Endodermal cell (in vitro differentiated cells): Measurements from ENCODE around the gene NTN4. TPM values are rescaled to one million over a fixed set of nuclear protein-coding genes. Genes with fewer than 3 reads are reported as not detected.

ENCODE experiments used
- DNase-seq: peaks from one replicate; pipeline ENCODE4 v3.0.0-alpha.2; 2017
- H3K27ac ChIP-seq: 2 replicates; pipeline ENCODE4 v1.5.1; 2013; ENCODE audit warnings: mild to moderate bottlenecking, low read depth, low read length, moderate library complexity
- H3K27me3 ChIP-seq: 2 replicates; pipeline ENCODE4 v1.6.1; 2013; ENCODE audit warnings: mild to moderate bottlenecking, low read length, moderate library complexity; ENCODE audit not compliant: insufficient read depth, control insufficient read depth, poor library complexity, severe bottlenecking
- H3K36me3 ChIP-seq: 2 replicates; pipeline ENCODE4 v1.7.0; 2013; ENCODE audit warnings: mild to moderate bottlenecking, low read length, moderate library complexity; ENCODE audit not compliant: control insufficient read depth, insufficient read depth
- H3K4me1 ChIP-seq: one replicate; pipeline ENCODE4 v1.7.0; 2013; ENCODE audit warnings: low read length; ENCODE audit not compliant: control insufficient read depth, insufficient read depth
- H3K4me3 ChIP-seq: 2 replicates; pipeline ENCODE4 v1.5.1; 2013; ENCODE audit warnings: mild to moderate bottlenecking, low read length, moderate library complexity
- H3K9ac ChIP-seq: 2 replicates; pipeline ENCODE4 v1.6.1; 2013; ENCODE audit warnings: mild to moderate bottlenecking, low read length, moderate library complexity; ENCODE audit not compliant: poor library complexity, severe bottlenecking; ENCODE audit errors: extremely low read depth
- H3K9me3 ChIP-seq: 2 replicates; pipeline ENCODE4 v1.6.1; 2013; ENCODE audit warnings: mild to moderate bottlenecking, low read length, moderate library complexity; ENCODE audit not compliant: control insufficient read depth
- H3K27ac Mint-ChIP-seq: 2 replicates; pipeline ENCODE4 v1.8.0; 2020; ENCODE audit warnings: mixed read lengths
- H3K27me3 Mint-ChIP-seq: 2 replicates; pipeline ENCODE4 v1.8.0; 2021; ENCODE audit warnings: mild to moderate bottlenecking, mixed read lengths; ENCODE audit not compliant: insufficient read depth
- H3K36me3 Mint-ChIP-seq: 2 replicates; pipeline ENCODE4 v1.8.0; 2020; ENCODE audit warnings: low read depth, mixed read lengths
- H3K4me1 Mint-ChIP-seq: 2 replicates; pipeline ENCODE4 v1.8.0; 2020; ENCODE audit warnings: mixed read lengths
- H3K4me3 Mint-ChIP-seq: 2 replicates; pipeline ENCODE4 v1.8.0; 2020; ENCODE audit warnings: mild to moderate bottlenecking, moderate library complexity, mixed read lengths
- H3K9me3 Mint-ChIP-seq: 2 replicates; pipeline ENCODE4 v1.8.0; 2020; ENCODE audit warnings: mild to moderate bottlenecking, mixed read lengths
- WGBS, 2 experiments: methylation state at CpG; one replicate each; pipeline versions ENCODE4 v1.1.5 to v1.1.7; 2013; ENCODE audit warnings: missing lambda C conversion rate in 2 of 2, mixed read lengths in 1 of 2; ENCODE audit not compliant: insufficient coverage in 1 of 2, insufficient read length in 1 of 2; 5-methylcytosine and 5-hydroxymethylcytosine counted together
- total RNA-seq, 2 donors: library from RNA; stranded (reverse); fragmentation: NEBNext Ultra II Directional in 1 of 2; extraction: Animal tissue kit (Norgen Biotek cat#: 25700) in 1 of 2; gene quantifications; 2 replicates in 1 of 2; 3 replicates in 1 of 2; pipeline ENCODE4 v1.2.1, GENCODE V29; 2021
- TF ChIP-seq, protein P1 (sequence below): fragments of 200-600 bp; sonication (generic); conservative IDR thresholded peaks from 2 replicates; pipeline ENCODE4 v1.5.0; 2021; ENCODE audit warnings: antibody characterized with exemption, mild to moderate bottlenecking

NTN4 gene
- total RNA-seq, 2 donors from 2014 or later = 57.4 to 58.2 TPM

DNA sequence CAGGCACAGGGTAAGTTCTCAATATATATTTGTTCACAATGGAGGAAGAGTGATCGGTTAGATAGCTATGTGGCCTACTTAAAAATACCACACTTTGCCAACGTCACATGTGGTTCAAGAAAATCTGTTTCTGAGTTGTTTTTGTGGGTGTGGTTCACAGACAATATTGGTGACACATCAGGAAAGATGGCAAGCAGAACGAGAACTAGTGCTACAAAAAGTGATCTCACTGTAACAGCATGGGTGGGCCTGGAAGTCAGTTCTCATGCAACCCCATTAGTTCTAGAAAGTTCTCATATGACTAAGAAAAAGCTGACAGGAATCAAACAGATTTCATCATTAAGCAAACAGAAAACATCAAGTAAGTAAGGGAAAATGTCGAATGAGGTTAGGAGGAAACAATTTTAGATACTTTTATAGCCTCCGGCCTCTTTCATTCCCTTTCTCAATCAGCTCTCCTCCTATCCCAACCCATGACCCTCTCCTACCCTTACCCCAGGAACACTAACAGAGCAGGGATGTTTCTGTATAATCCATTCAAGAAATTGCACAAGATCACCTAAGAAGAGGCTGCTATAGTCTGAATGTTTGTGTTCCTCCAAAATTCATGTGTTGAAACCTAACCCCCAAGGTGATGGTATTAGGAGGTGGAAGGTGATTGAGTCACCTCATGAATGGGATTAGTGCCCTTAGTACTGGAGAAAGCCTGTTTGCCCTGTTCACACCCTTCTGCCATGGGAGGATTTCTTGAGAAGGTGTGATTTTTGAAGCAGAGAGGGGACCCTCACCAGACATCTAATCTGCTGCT lies 15.5 kb upstream of the NTN4 start:
- TF ChIP-seq, protein P1, sequence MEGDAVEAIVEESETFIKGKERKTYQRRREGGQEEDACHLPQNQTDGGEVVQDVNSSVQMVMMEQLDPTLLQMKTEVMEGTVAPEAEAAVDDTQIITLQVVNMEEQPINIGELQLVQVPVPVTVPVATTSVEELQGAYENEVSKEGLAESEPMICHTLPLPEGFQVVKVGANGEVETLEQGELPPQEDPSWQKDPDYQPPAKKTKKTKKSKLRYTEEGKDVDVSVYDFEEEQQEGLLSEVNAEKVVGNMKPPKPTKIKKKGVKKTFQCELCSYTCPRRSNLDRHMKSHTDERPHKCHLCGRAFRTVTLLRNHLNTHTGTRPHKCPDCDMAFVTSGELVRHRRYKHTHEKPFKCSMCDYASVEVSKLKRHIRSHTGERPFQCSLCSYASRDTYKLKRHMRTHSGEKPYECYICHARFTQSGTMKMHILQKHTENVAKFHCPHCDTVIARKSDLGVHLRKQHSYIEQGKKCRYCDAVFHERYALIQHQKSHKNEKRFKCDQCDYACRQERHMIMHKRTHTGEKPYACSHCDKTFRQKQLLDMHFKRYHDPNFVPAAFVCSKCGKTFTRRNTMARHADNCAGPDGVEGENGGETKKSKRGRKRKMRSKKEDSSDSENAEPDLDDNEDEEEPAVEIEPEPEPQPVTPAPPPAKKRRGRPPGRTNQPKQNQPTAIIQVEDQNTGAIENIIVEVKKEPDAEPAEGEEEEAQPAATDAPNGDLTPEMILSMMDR = no peak
- Histone ChIP-seq H3K9ac (no peak overlapping the region), H3K36me3 (no peaks in the 10 kb centered on the region), H3K4me3 (no peak overlapping the region), H3K9me3 (peaks cover 15% of the 10 kb centered on the region), H3K27ac (no peak overlapping the region), H3K4me1 (no peaks in the 10 kb centered on the region), H3K27me3 (no peaks in the 10 kb centered on the region)
- Mint-ChIP-seq H3K27me3 (peaks cover 2% of the 10 kb centered on the region), H3K36me3 (no peaks in the 10 kb centered on the region), H3K4me3 (no peak overlapping the region), H3K27ac (no peak overlapping the region), H3K9me3 (peaks cover 11% of the 10 kb centered on the region), H3K4me1 (peaks cover 6% of the 10 kb centered on the region)
- no peak for DNase-seq
- WGBS, 2 experiments = 91 to 92% methylated on average over 4 to 5 of the region's 5 CpGs

- peaks cover 7% of the 10 kb centered on the region for H3K9me3 Mint-ChIP-seq
- WGBS, 2 experiments = 65 to 67% methylated on average over 3 of the region's 3 CpGs
- H3K27ac Mint-ChIP-seq = no peak overlapping the region
- no peak for DNase-seq
- H3K4me3 Mint-ChIP-seq = no peak overlapping the region
- H3K4me1 Mint-ChIP-seq = peaks cover 6% of the 10 kb centered on the region
- H3K9ac ChIP-seq = no peak overlapping the region
- TF ChIP-seq, protein P1 = no peak
- H3K36me3 ChIP-seq = no peaks in the 10 kb centered on the region
- no peaks in the 10 kb centered on the region for H3K36me3 Mint-ChIP-seq
- no peak overlapping the region for H3K27ac ChIP-seq
- H3K4me1 ChIP-seq = no peaks in the 10 kb centered on the region
- peaks cover 12% of the 10 kb centered on the region for H3K9me3 ChIP-seq
- H3K4me3 ChIP-seq = no peak overlapping the region
- H3K27me3 Mint-ChIP-seq = peaks cover 2% of the 10 kb centered on the region
- H3K27me3 ChIP-seq = no peaks in the 10 kb centered on the region
Measured at GRCh38 chr12:95804291-95804690, 13.7 kb upstream of the NTN4 start.

DNA sequence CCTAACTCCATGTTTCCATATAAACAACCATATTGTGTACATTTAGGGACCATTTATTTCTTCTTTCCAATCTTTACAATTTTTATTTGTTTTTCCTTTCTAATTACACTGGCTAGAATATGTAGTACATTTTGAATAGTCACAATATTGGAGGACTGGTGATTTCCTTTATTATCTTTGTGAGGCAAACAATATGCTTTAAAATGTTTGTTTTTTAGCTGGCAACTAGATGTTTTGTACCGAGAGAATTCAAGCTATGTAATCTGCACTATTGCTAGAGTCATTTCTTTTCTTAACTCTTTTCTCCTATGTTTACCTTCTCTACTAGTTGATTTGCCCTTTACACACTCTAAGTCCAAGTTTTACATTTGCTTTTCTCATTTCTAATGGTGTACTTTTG lies 13.3 kb upstream of the NTN4 start:
- TF ChIP-seq, protein P1 = no peak
- Histone ChIP-seq H3K9me3 (peaks cover 7% of the 10 kb centered on the region), H3K27ac (no peak overlapping the region), H3K4me1 (no peaks in the 10 kb centered on the region), H3K9ac (no peak overlapping the region), H3K27me3 (no peaks in the 10 kb centered on the region), H3K4me3 (no peak overlapping the region), H3K36me3 (no peaks in the 10 kb centered on the region)
- H3K9me3 Mint-ChIP-seq = peaks cover 4% of the 10 kb centered on the region
- H3K4me3 Mint-ChIP-seq = no peak overlapping the region
- H3K27ac Mint-ChIP-seq = no peak overlapping the region
- 100% methylated on average over 1 of the region's 1 CpG; no CpG with 5 or more reads in 1 of the 2 experiments for WGBS, 2 experiments
- no peak for DNase-seq
- no peaks in the 10 kb centered on the region for H3K36me3 Mint-ChIP-seq
- peaks cover 2% of the 10 kb centered on the region for H3K27me3 Mint-ChIP-seq
- H3K4me1 Mint-ChIP-seq = peaks cover 6% of the 10 kb centered on the region
